Activated gamma-delta T cell treated with Interleukin-2 at 50 U/mL for 16 hours (primary cell): ENCODE results near the gene PFDN6.

Source experiments
- DNase-seq: peaks from one replicate; pipeline ENCODE4 v3.0.0-alpha.2; 2020

The PFDN6 gene

GRCh38 chr6:33296797-33297405 lies 7.5 kb downstream of the PFDN6 start:
- no peak for DNase-seq

- no peak for DNase-seq
These were observed 8.1 kb downstream of the PFDN6 start for GRCh38 chr6:33297406-33297955.

GRCh38 chr6:33297956-33298772 lies 8.8 kb downstream of the PFDN6 start:
- DNase-seq, result peak; percentile 40

DNA sequence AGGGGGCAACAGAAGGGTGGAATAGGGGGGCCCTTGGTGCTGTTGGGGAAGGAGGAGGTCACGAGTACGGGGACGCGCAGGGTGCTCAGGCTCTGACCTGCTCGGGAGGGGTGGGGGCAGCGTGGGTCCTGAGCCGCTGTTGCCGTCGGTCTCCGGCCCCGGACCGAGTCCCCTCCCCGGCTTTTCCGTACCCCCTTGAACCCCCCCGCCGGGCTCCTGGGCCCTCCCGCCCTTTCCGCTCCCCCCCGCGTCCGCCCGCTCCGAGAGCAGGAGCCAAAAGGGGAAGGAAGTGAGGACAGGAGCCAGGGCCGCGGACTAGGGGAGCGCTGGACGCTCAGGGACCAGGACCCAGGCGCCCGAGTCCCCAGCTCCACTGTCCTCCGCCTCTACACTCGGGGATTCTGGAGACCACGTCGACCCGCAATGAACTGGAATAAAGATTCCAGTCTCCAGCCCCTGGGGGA lies 9.4 kb downstream of the PFDN6 start, which contains the start of gene RGL2:
RGL2 (minus strand) TSS at position 170 of the 464 bp plus-strand sequence. CDS start 332 bp downstream, outside the sequence.
- DNase-seq, result peak; percentile 63

GRCh38 chr6:33299237-33299944 lies 10.0 kb downstream of the PFDN6 start:
- DNase-seq, result peak; percentile 93

- DNase-seq, result no peak
These were observed 12.5 kb downstream of the PFDN6 start for GRCh38 chr6:33301877-33302276.

DNA sequence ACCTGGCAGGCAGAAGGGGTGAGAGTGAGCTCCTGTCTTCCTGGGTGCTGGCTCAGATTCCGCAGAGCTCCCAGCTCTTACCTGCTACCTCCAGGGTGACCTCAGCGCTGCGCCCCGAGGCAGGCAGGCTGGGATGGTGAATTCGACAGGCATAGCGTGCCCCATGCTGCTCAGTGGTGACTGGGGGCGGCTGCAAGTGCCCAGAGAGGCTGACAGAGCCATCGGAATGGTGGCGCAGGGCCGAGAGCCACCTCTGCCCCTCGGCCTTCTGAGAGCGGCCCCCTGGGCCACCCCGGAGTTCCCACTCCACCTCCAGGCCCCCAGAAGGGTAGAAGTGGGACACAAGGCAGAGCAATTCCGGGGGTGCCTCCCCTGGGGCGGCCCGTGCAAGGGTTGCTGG lies 14.8 kb downstream of the PFDN6 start:
- DNase-seq, result no peak

- no peak for DNase-seq
These were observed 15.7 kb downstream of the PFDN6 start for GRCh38 chr6:33305052-33305451.

- DNase-seq, result no peak
These were observed 17.0 kb downstream of the PFDN6 start for GRCh38 chr6:33306356-33306755.

DNA sequence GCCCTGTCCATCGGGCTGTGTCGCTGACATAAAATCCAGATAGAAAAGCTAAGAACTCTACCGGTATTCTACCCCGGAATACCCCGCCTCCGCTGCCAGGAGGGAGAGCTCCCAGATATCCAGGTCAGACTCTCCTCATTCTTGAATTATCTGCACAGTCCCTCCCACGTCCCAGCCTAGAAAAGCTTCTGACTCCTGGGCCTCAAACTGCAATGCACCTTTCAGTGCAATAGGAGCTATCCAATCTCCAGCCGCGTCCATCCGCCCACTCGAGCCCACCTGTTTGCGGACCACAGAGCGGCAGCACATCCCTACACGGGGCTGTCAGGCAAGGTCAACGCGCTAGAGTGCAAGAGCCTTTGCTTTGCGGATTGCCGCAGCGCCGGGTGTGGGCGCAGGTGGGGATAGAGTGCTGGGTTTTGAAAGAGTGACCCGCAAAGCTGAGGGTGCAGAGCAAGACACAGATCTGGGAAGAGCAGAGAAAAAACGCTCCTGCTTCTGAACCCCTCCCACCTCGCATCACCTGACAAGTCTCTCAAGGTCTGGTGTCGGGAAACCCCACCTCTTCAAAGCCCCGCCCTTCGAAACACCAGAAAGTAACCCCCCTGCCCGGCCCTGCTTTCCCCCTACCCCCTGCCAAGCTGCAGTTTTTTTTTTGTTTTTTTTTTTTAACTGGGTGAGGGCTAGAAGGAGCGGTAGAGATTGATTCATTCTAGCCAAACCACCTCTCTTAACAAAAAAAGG lies 23.1 kb downstream of the PFDN6 start:
- peak; percentile 76 for DNase-seq

GRCh38 chr6:33313105-33313708 lies 23.8 kb downstream of the PFDN6 start:
- DNase-seq, result no peak

DNA sequence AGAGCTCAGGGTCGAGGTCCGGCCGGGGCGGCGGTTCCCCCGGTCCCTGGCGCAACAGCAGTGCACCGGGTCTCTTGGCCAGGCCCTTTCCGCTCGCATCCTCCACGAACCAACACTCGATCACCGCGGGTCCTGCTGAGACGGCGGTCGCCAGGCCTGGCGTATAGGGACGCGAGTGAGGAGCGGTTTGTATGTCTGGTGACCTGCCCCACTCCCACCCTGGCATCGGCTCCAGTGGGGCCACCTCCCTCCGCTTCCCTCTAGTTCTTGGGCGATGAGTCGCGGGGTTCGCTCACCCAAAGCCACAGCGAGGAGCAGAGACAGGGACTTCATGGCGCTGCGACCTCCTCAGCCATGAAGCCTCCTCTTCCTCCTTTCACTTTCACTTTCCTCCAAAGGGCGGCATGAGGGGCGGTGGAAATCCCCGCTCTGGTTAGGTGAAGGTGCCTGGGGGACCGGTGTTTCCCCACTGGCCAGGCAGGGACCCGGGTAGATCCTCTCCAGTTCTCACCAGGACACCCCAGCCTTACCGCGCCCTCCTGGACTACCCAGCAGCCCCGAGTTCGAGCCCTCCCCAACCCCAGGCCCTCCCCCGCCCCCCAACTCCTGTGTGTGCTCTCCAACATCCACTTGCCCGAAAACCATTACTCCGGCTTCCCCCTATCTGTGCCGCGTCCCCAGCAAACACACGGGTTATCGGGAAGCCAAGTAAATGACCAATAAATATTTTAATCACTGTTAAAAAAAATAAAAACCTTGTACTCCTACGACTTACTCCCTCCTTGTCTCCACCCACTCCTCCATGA lies 24.5 kb downstream of the PFDN6 start, which contains the start of gene TAPBP:
TAPBP (minus strand) TSS at position 370 of the 806 bp plus-strand sequence; CDS start at position 333, 37 bp downstream.
- peak; percentile 80 for DNase-seq

- peak; percentile 51 for DNase-seq
These were observed 25.1 kb downstream of the PFDN6 start for GRCh38 chr6:33314515-33314942.

- DNase-seq, result no peak
These were observed 25.8 kb downstream of the PFDN6 start for GRCh38 chr6:33314943-33315792.

- no peak for DNase-seq
These were observed 26.6 kb downstream of the PFDN6 start for GRCh38 chr6:33315793-33316602.

- no peak for DNase-seq
These were observed 27.4 kb downstream of the PFDN6 start for GRCh38 chr6:33316603-33317418.

GRCh38 chr6:33317419-33317668 lies 27.9 kb downstream of the PFDN6 start:
- DNase-seq, result no peak

- DNase-seq, result peak; percentile 97
These were observed 28.4 kb downstream of the PFDN6 start, which contains the start of gene ZBTB22 for GRCh38 chr6:33317669-33318425. ZBTB22 (minus strand) TSS chr6:33317744; CDS start chr6:33316916, 828 bp downstream.
